Neural crest cell (in vitro differentiated cells): ENCODE measurements around the gene PPP1R2C. TPM values are rescaled to one million over a fixed set of nuclear protein-coding genes. Genes with fewer than 3 reads are reported as not detected.

ENCODE experiments used
- DNase-seq: peaks from one replicate; pipeline ENCODE4 v3.0.0; 2021; ENCODE audit warnings: low read depth, mixed read lengths, low spot score
- H3K27ac Mint-ChIP-seq: one replicate; pipeline ENCODE4 v1.8.0; 2021; ENCODE audit warnings: mild to moderate bottlenecking, mixed read lengths; ENCODE audit not compliant: unreplicated experiment
- H3K27me3 Mint-ChIP-seq: 2 replicates; pipeline ENCODE4 v1.8.0; 2021; ENCODE audit warnings: low read depth, mild to moderate bottlenecking, mixed read lengths
- H3K36me3 Mint-ChIP-seq: 2 replicates; pipeline ENCODE4 v1.8.0; 2021; ENCODE audit warnings: low read depth, mild to moderate bottlenecking, mixed read lengths
- H3K4me1 Mint-ChIP-seq: 2 replicates; pipeline ENCODE4 v1.8.0; 2021; ENCODE audit warnings: mixed read lengths
- H3K4me3 Mint-ChIP-seq: one replicate; pipeline ENCODE4 v1.8.0; 2021; ENCODE audit warnings: mild to moderate bottlenecking, mixed read lengths
- H3K9me3 Mint-ChIP-seq: 2 replicates; pipeline ENCODE4 v1.8.0; 2021; ENCODE audit warnings: mixed read lengths
- CTCF ChIP-seq: fragments of 200-600 bp; sonication (generic); conservative IDR thresholded peaks from 2 replicates; pipeline ENCODE4 v1.5.0; 2021; ENCODE audit warnings: antibody characterized with exemption, mild to moderate bottlenecking
- total RNA-seq: library from RNA; stranded (reverse); gene quantifications from 2 replicates; pipeline ENCODE4 v1.2.1, GENCODE V29; 2021

Gene PPP1R2C
- total RNA-seq, 1 donor from 2014 or later: not detected

GRCh38 chrX:42797651-42798269 is 19.8 kb upstream of the PPP1R2C start:
- H3K27ac Mint-ChIP-seq: no peak overlapping the region
- H3K36me3 Mint-ChIP-seq: peaks cover 5% of the 10 kb centered on the region
- H3K4me3 Mint-ChIP-seq: no peak overlapping the region
- H3K4me1 Mint-ChIP-seq: no peaks in the 10 kb centered on the region
- H3K27me3 Mint-ChIP-seq: no peaks in the 10 kb centered on the region
- no peak for TF ChIP-seq CTCF
- peaks cover 9% of the 10 kb centered on the region for H3K9me3 Mint-ChIP-seq
- DNase-seq: no peak

- no peak for DNase-seq
- H3K9me3 Mint-ChIP-seq: peaks cover 14% of the 10 kb centered on the region
- H3K27ac Mint-ChIP-seq: no peak overlapping the region
- peaks cover 5% of the 10 kb centered on the region for H3K4me1 Mint-ChIP-seq
- TF ChIP-seq CTCF: no peak
- H3K27me3 Mint-ChIP-seq: no peaks in the 10 kb centered on the region
- H3K36me3 Mint-ChIP-seq: peaks cover 5% of the 10 kb centered on the region
- no peak overlapping the region for H3K4me3 Mint-ChIP-seq
Observed at GRCh38 chrX:42783451-42783850, 5.5 kb upstream of the PPP1R2C start.

- H3K4me3 Mint-ChIP-seq: no peak overlapping the region
- H3K27me3 Mint-ChIP-seq: no peaks in the 10 kb centered on the region
- H3K9me3 Mint-ChIP-seq: peaks cover 12% of the 10 kb centered on the region
- no peaks in the 10 kb centered on the region for H3K4me1 Mint-ChIP-seq
- no peak for TF ChIP-seq CTCF
- H3K36me3 Mint-ChIP-seq: peaks cover 7% of the 10 kb centered on the region
- no peak for DNase-seq
- H3K27ac Mint-ChIP-seq: no peak overlapping the region
Observed at GRCh38 chrX:42776195-42776594, 1.8 kb downstream of the PPP1R2C start.

- TF ChIP-seq CTCF: no peak
- H3K4me3 Mint-ChIP-seq: no peak overlapping the region
- H3K9me3 Mint-ChIP-seq: peaks cover 4% of the 10 kb centered on the region
- no peaks in the 10 kb centered on the region for H3K27me3 Mint-ChIP-seq
- no peaks in the 10 kb centered on the region for H3K4me1 Mint-ChIP-seq
- H3K36me3 Mint-ChIP-seq: peaks cover 2% of the 10 kb centered on the region
- H3K27ac Mint-ChIP-seq: no peak overlapping the region
- no peak for DNase-seq
Observed at GRCh38 chrX:42772874-42773273, 5.1 kb downstream of the PPP1R2C start.

GRCh38 chrX:42771506-42772335 is 6.2 kb downstream of the PPP1R2C start:
- TF ChIP-seq CTCF: no peak
- H3K27me3 Mint-ChIP-seq: peaks cover 1% of the 10 kb centered on the region
- no peaks in the 10 kb centered on the region for H3K36me3 Mint-ChIP-seq
- H3K9me3 Mint-ChIP-seq: peaks cover 2% of the 10 kb centered on the region
- no peak overlapping the region for H3K27ac Mint-ChIP-seq
- no peak overlapping the region for H3K4me3 Mint-ChIP-seq
- no peaks in the 10 kb centered on the region for H3K4me1 Mint-ChIP-seq
- no peak for DNase-seq
